Stimulated activated naive CD8-positive, alpha-beta T cell treated with anti-CD3 and anti-CD28 coated beads, Interleukin-15, Interleukin-2, amounts not matched to agents 100 ng/mL and 50 ng/mL, for 24 hours (primary cell): Measurements from ENCODE around the gene LPP.

ENCODE experiments used
- H3K27ac Mint-ChIP-seq: one replicate; pipeline ENCODE4 v1.8.0; 2021; ENCODE audit warnings: mild to moderate bottlenecking, mixed read lengths
- H3K27me3 Mint-ChIP-seq: one replicate; pipeline ENCODE4 v1.8.0; 2021; ENCODE audit warnings: mixed read lengths
- H3K36me3 Mint-ChIP-seq: one replicate; pipeline ENCODE4 v1.8.0; 2021; ENCODE audit warnings: low read depth, mixed read lengths
- H3K4me1 Mint-ChIP-seq: one replicate; pipeline ENCODE4 v1.8.0; 2021; ENCODE audit warnings: low read depth, mixed read lengths
- H3K4me3 Mint-ChIP-seq: one replicate; pipeline ENCODE4 v1.8.0; 2021; ENCODE audit warnings: mild to moderate bottlenecking, mixed read lengths
- H3K9me3 Mint-ChIP-seq: one replicate; pipeline ENCODE4 v1.8.0; 2021; ENCODE audit warnings: mixed read lengths

LPP gene

DNA sequence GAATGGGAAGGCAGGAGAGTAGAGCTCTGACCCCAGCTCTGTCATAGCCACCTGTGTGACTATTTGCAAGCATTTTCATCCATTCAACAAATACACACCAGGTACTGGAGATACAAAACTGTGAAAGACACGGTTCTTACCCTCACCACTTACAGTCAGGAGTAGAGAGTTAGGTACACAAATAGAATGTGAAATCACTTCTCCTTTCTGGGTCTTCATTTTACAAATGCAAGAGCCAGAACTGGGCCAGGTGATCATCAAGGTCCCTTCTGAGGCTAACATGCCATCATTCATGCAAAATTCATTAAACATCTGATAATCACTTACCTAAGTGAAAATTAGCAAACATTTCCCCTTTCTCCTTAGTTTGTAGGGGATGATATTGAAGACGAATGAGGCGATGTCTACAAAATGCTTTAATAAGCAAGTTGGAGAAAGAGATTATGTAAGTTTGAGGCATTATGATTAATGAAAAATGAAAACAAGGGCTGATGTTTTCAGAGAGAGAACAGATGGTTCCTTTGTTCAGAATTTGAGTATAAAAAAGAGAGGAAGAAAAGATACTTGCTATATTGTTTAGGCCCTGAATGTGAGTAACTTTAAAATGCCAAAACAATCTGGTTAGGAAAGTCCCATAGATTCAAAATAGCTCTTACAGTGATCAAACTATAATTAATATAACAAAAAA lies 88.6 kb downstream of the LPP start:
- Mint-ChIP-seq H3K4me3 (no peak overlapping the region), H3K9me3 (no peaks in the 10 kb centered on the region), H3K36me3 (no peaks in the 10 kb centered on the region), H3K4me1 (peaks cover 47% of the 10 kb centered on the region), H3K27me3 (no peaks in the 10 kb centered on the region), H3K27ac (peak overlapping the region; percentile 49)

DNA sequence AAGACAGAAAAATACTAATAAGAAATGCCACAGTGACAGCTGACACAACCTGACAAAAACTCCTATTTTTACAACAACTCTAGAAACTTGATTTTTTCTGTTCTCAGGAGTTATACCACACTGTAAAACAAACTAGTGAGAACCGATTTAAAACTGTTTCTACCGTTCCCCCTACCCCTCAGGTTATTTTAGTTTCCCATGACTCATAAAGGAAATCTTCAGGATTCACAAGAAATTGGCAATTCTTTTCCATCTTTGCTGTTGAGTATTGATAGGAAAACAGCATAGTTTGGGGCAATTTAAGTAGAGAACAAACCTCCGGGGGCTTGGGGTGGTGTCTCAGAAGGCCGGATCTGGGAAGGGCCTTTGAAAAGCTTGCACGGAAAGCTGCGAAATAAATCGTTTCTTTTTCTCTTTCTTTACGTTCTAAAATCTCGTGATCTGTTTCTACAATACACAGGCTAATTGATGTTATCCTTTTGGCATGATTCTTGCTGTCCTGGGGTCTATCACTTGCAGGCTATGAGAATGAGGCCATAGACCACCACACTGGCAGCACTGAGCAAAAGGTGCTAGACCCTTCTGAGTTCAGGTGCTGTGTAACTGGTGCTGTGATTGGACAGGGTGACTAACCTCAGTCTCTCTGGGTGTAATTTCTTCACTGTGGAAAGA lies 89.3 kb downstream of the LPP start:
- Mint-ChIP-seq H3K4me1 (peaks cover 42% of the 10 kb centered on the region), H3K27ac (peak overlapping the region; percentile 68), H3K4me3 (peak overlapping the region; percentile 18), H3K36me3 (no peaks in the 10 kb centered on the region), H3K9me3 (no peaks in the 10 kb centered on the region), H3K27me3 (no peaks in the 10 kb centered on the region)

DNA sequence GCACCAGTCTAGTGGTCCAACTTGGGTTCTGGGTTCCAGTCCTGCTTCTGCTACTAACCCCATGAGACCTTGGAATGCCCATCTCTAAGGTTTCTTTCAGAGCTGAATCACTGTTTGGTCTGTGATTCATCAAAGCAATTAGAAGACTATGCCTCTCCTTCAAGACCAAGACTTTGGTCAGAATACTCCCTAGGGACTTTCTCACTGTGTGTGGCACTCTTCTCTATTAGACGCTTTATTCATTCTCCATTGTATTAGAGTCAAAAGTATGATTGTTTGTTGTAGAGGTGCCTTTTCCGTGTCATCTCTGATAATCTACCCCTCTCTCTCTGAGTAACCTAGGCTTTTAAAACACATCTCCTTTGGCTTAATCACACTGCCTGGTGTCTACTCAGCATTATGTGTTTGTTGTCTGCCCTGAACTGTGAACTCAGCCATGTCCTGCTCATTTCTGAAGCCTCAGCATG lies 90.5 kb downstream of the LPP start:
- H3K9me3 Mint-ChIP-seq: no peaks in the 10 kb centered on the region
- H3K36me3 Mint-ChIP-seq: no peaks in the 10 kb centered on the region
- H3K27me3 Mint-ChIP-seq: no peaks in the 10 kb centered on the region
- H3K27ac Mint-ChIP-seq: no peak overlapping the region
- no peak overlapping the region for H3K4me3 Mint-ChIP-seq
- H3K4me1 Mint-ChIP-seq: peaks cover 39% of the 10 kb centered on the region

DNA sequence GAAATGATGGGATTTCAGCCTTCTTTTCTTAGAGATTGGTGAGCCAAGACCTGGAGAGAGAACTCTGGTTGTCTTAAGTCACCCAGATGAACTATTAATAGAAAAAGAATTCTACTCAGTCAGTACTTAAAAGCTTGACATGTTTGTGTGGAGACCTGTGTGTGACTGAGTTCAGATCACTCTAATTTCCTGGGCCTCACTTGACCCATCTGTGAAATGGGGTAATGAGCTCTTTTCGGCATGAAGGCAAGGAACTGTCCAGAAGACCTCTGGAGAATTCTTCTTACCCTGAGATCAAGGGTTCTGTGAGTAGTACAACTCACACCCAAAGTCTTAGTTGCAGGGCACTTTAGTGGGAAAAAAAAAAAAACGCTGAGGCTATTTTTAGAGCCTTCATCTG lies 92.9 kb downstream of the LPP start:
- Mint-ChIP-seq H3K36me3 (no peaks in the 10 kb centered on the region), H3K27me3 (no peaks in the 10 kb centered on the region), H3K27ac (no peak overlapping the region), H3K4me3 (no peak overlapping the region), H3K9me3 (no peaks in the 10 kb centered on the region), H3K4me1 (peaks cover 31% of the 10 kb centered on the region)

DNA sequence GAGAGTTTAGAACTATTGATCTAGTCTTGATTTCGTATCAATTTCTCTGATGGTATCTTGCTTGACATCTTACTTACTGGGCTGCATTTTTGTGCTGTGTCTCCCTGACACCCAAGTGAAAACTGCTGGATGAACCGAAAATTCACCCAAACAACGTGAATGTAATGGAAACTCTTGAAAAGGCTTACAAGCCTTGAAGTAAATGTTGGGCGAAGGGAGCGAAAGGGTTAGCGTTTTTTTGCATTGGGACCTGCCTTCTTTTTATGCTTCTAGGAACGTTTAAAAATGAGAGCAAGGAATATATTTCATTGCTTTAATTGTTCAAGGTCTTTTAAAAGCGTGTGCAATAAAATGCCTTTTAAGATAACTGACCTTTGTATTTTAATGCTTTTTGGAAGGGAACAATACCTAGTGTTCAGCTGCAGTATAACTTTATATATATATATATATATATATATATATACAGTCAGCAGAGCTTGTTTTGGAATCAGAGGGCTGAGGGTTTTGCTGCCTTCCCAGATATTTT lies 94.1 kb downstream of the LPP start:
- Mint-ChIP-seq H3K36me3 (peaks cover 5% of the 10 kb centered on the region), H3K27ac (no peak overlapping the region), H3K4me1 (peaks cover 23% of the 10 kb centered on the region), H3K27me3 (no peaks in the 10 kb centered on the region), H3K4me3 (no peak overlapping the region), H3K9me3 (peaks cover 4% of the 10 kb centered on the region)

DNA sequence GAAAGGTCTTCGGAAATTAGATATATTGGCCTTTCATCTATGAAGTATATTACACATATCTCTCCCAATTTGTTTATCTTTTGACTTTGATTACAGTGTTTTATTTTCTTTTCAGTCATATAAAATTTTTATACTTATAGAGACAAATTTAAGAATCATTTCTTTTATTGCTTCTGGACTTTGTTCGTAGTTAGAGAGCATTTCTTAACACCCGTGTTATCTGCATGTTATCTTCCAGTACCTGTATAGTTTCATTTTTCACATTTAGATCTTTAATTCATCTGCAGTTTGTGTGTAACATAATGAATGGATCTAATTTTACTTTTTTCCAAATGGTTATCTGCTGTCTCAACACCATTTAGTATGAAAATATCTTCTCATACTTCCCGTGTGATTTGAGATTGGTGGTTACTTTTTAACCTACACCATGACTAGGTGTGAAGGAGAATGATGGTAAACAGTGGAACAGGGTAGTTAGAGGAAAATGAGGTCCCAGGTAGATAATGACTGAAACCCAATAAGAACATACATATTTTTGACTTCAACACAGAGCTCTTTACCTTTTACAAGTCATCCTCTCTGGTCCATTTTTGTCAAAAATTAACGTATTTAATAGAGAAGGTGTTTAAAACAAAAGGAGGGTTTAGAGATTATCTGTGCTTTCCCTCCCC lies 99.3 kb downstream of the LPP start:
- Mint-ChIP-seq H3K4me1 (peaks cover 45% of the 10 kb centered on the region), H3K27me3 (no peaks in the 10 kb centered on the region), H3K9me3 (peaks cover 7% of the 10 kb centered on the region), H3K27ac (peak overlapping the region; percentile 98), H3K4me3 (peak overlapping the region; percentile 2), H3K36me3 (peaks cover 8% of the 10 kb centered on the region)

DNA sequence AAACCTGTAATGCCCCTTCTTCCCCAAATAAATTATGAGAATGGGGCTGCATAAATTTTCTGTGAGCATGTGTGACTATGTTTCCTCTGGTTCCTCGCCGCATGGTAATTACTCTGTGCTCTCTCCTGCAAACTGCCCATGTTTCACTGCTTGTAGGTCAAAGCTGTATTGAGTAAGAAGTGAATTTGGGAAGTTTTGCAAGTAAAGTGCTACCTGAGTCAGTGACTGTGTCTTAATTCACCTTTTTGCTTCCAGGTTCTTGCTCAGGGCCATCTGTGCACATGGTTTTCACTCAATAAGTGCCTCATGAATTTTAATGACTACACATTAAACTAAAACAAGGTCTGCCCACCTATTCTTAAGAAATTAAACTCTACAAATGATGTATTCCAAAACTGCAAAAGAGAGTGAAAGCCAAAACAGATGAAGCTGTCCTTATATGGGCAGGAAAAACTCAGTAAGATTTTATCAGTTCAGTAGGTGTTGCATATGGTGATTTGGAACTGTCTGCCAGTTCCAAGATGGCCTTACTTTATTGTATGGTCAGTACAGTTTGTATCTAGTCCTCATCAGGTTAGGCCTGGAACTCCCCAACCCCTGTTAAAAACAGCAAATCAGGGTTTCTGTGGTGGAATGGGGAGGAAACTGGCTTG lies 100.0 kb downstream of the LPP start:
- H3K27ac Mint-ChIP-seq: peak overlapping the region; percentile 98
- H3K27me3 Mint-ChIP-seq: no peaks in the 10 kb centered on the region
- H3K4me1 Mint-ChIP-seq: peaks cover 46% of the 10 kb centered on the region
- H3K9me3 Mint-ChIP-seq: peaks cover 7% of the 10 kb centered on the region
- peaks cover 13% of the 10 kb centered on the region for H3K36me3 Mint-ChIP-seq
- H3K4me3 Mint-ChIP-seq: peak overlapping the region; percentile 40

DNA sequence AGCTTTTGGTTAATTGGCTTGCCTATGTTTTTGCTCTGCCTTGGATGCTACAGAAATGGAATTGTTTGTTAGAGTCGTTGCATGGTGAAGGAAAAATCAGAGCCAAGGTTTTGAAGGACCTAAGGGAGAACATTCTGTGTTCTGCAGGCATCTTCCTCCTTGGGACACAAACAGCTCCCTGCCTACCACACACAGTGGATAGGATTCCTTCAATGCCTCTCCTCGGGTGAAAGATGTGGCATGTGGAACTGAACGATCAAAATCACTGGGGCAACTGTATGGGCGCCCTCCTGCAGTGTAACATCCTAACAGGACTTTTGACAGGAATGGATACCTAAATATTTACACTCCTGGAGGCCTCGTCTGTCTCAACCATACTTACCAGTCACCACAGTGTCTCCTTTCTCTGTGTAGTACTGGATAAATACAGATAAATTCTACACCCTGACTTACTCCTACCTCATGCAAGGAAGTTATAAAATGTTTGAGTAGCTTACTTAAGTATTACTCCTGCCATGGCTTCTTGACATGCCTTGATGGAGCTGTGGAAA lies 100.6 kb downstream of the LPP start:
- Mint-ChIP-seq H3K27ac (peak overlapping the region; percentile 98), H3K4me3 (no peak overlapping the region), H3K9me3 (peaks cover 7% of the 10 kb centered on the region), H3K36me3 (peaks cover 18% of the 10 kb centered on the region), H3K27me3 (no peaks in the 10 kb centered on the region), H3K4me1 (peaks cover 46% of the 10 kb centered on the region)

DNA sequence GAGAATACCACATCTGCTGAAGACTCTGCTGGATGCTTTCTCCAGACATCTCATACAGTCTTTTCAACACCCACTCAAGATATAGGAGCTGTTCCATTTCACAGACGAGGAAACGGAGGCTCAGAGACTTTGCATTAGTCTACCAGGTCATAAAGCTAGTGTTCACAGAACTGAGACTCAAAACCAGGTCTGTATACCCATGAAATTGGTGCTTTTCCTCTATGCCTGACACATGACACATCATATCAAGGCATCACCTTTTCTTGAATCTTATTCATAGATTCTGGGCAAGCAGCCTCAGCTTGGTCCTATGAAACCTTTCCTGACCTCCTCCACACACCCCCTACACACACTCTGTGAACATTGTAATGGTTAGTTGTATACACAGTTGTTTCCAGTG lies 101.2 kb downstream of the LPP start:
- Mint-ChIP-seq H3K4me1 (peaks cover 46% of the 10 kb centered on the region), H3K27me3 (no peaks in the 10 kb centered on the region), H3K27ac (peak overlapping the region; percentile 98), H3K36me3 (peaks cover 18% of the 10 kb centered on the region), H3K9me3 (peaks cover 7% of the 10 kb centered on the region), H3K4me3 (no peak overlapping the region)

DNA sequence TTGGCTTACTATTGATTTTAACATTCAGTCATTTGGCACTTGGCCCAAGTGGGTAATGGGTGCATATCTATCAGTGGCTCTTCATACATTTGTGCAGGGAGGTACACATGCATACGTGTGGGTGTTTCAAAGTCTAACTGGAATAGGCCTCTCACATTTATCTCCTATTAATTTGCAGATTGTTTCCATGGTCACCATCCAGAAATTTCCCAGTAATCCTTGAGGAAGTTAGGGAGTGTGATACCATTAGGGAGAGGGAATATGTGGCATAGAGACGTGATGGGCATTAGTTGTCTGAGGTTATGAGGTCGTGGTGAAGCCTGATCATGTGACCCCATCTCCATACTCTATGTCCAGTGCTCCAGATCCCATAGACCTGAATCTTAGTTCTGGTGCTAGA lies 102.8 kb downstream of the LPP start:
- Mint-ChIP-seq H3K27me3 (no peaks in the 10 kb centered on the region), H3K4me3 (no peak overlapping the region), H3K9me3 (peaks cover 7% of the 10 kb centered on the region), H3K27ac (no peak overlapping the region), H3K36me3 (peaks cover 18% of the 10 kb centered on the region), H3K4me1 (peaks cover 46% of the 10 kb centered on the region)

DNA sequence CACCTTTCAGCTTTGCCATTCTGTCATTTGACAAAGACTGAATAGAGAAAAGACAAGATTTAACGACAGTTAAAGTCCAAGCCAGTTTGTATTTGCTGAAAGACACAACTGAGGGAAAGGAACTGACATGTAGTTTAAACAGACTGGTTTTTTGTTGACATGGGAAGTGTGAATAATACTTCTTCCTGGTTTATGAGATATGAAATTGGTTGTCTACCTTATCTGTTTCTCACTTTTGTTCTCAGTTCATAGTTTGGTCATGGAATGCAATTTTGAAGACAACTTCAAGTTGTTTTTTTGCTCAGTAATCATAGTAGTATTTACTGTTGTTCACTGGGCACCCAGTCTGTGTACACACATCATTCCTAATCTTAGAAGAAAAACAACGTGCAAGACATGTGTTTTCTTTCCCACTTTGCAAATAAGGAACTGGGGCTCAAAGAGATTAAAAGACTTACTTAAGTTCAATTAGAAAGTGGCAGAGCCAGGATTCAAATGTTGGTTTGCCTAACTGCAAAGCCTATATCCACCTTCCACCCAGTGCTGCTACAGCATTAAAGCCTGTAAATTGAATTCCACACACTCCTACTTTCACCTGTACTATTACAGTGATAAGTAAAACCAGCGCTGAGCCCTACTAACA lies 103.5 kb downstream of the LPP start:
- H3K27ac Mint-ChIP-seq: no peak overlapping the region
- no peak overlapping the region for H3K4me3 Mint-ChIP-seq
- peaks cover 4% of the 10 kb centered on the region for H3K9me3 Mint-ChIP-seq
- peaks cover 46% of the 10 kb centered on the region for H3K4me1 Mint-ChIP-seq
- peaks cover 15% of the 10 kb centered on the region for H3K36me3 Mint-ChIP-seq
- H3K27me3 Mint-ChIP-seq: no peaks in the 10 kb centered on the region

DNA sequence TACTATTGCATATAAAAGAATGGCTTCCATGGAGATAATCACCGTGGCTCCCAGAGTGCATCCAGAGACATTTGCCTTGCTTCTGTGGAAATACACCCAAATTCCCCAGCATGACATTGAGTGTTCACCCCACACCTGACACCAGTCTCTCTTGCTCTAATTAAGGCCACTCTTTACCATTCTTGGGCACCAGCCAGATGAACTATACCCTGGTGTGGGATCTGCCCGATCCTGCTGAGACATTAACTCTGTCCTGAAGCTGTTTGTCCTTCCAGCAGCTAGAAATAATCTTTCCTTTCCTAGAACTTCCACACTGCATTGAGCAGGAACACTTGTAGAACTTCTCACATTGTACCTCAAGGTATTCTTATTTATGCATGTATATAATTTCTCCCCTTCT lies 105.2 kb downstream of the LPP start:
- Mint-ChIP-seq H3K36me3 (peaks cover 10% of the 10 kb centered on the region), H3K4me1 (peaks cover 34% of the 10 kb centered on the region), H3K27ac (no peak overlapping the region), H3K27me3 (no peaks in the 10 kb centered on the region), H3K9me3 (no peaks in the 10 kb centered on the region), H3K4me3 (no peak overlapping the region)

DNA sequence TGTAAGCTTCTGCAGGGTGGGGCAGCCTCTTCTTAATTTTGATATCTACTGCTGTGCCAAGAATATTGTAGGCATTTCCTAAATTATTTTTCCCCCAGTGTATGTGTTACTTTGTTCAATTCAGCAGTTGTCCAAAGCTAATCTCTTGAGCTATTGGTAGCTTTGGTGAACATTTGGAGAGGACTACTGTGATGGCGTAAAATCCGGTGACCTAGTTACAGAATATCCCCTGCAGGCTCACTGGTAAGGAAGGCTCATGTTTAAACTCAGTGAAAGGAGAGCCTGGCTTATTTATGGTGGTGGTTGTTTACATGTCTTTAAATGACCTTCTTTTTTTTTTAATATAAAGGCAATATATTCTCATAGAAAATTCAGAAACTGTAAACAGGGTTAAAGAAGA lies 105.6 kb downstream of the LPP start:
- peaks cover 29% of the 10 kb centered on the region for H3K4me1 Mint-ChIP-seq
- no peaks in the 10 kb centered on the region for H3K27me3 Mint-ChIP-seq
- H3K27ac Mint-ChIP-seq: no peak overlapping the region
- H3K9me3 Mint-ChIP-seq: no peaks in the 10 kb centered on the region
- H3K4me3 Mint-ChIP-seq: no peak overlapping the region
- peaks cover 10% of the 10 kb centered on the region for H3K36me3 Mint-ChIP-seq

DNA sequence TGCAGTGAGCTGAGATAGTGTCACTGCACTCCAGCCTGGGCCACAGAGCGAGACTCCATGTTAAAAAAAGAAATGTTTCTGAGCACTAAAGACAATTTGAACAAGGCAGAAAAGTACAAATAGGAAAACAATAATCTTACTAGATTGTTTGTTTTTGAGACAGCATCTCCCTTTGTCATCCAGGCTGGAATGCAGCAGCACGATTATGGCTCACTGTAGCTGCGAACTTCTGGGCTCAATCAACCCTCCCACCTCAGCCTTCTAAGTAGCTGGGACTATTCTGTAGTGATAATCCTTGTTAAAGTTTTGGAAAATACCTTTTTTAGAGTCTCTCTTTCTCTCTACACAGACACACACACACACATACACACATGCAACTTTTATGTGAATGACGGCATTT lies 107.1 kb downstream of the LPP start:
- H3K27ac Mint-ChIP-seq: no peak overlapping the region
- peaks cover 10% of the 10 kb centered on the region for H3K36me3 Mint-ChIP-seq
- no peak overlapping the region for H3K4me3 Mint-ChIP-seq
- H3K9me3 Mint-ChIP-seq: no peaks in the 10 kb centered on the region
- no peaks in the 10 kb centered on the region for H3K27me3 Mint-ChIP-seq
- H3K4me1 Mint-ChIP-seq: peaks cover 19% of the 10 kb centered on the region
